OCI-LY1 (cell line): ENCODE data around the gene NCAM1.

Experiments used
- H2AFZ ChIP-seq: fragments of 200-600 bp; sonication (generic), shearing (Covaris generic); 2 replicates; pipeline ENCODE4 v1.6.0; 2014; ENCODE audit warnings: antibody characterized with exemption, mild to moderate bottlenecking, low read length
- H3F3A ChIP-seq: fragments of 200-600 bp; sonication (generic), shearing (Covaris generic); 2 replicates; pipeline ENCODE4 v1.6.0; 2014; ENCODE audit warnings: mild to moderate bottlenecking, antibody characterized with exemption, low read length, moderate library complexity; ENCODE audit not compliant: insufficient read depth
- H3K27ac ChIP-seq: fragments of 200-600 bp; sonication (generic); 2 replicates; pipeline ENCODE4 v1.5.1; 2014; ENCODE audit warnings: low read length, mixed run types, mild to moderate bottlenecking, low read depth; ENCODE audit not compliant: poor library complexity, severe bottlenecking
- H3K27me3 ChIP-seq: fragments of 200-600 bp; sonication (generic); 2 replicates; pipeline ENCODE4 v1.6.0; 2014; ENCODE audit warnings: antibody characterized with exemption, mild to moderate bottlenecking, low read length, moderate library complexity; ENCODE audit not compliant: insufficient read depth
- H3K36me3 ChIP-seq: fragments of 200-600 bp; sonication (generic); 2 replicates; pipeline ENCODE4 v1.6.1; 2014; ENCODE audit warnings: mild to moderate bottlenecking, antibody characterized with exemption, low read length, moderate library complexity, mixed read lengths; ENCODE audit not compliant: insufficient read depth
- H3K4me1 ChIP-seq: fragments of 200-600 bp; sonication (generic); 2 replicates; pipeline ENCODE4 v1.5.1; 2014; ENCODE audit warnings: mild to moderate bottlenecking, low read length, moderate library complexity; ENCODE audit not compliant: insufficient read depth, severe bottlenecking
- H3K4me2 ChIP-seq: fragments of 200-600 bp; sonication (generic), shearing (Covaris generic); 2 replicates; pipeline ENCODE4 v1.6.1; 2014; ENCODE audit warnings: low read length
- H3K4me3 ChIP-seq: fragments of 200-600 bp; sonication (generic); 2 replicates; pipeline ENCODE4 v1.5.1; 2014; ENCODE audit warnings: low read length, low read depth, mild to moderate bottlenecking, mixed read lengths; ENCODE audit not compliant: poor library complexity, severe bottlenecking
- H3K79me2 ChIP-seq: fragments of 200-600 bp; shearing (Covaris generic); 2 replicates; pipeline ENCODE4 v1.6.1; 2016; ENCODE audit warnings: mixed run types, low read length, mixed read lengths; ENCODE audit not compliant: insufficient read depth
- H3K9ac ChIP-seq: fragments of 200-600 bp; sonication (generic), shearing (Covaris generic); 2 replicates; pipeline ENCODE4 v1.6.1; 2014; ENCODE audit warnings: mild to moderate bottlenecking, low read length, mixed read lengths
- H3K9me2 ChIP-seq: fragments of 200-600 bp; sonication (generic), shearing (Covaris generic); 2 replicates; pipeline ENCODE4 v1.6.1; 2014; ENCODE audit warnings: low read depth, mild to moderate bottlenecking, low read length, mixed read lengths
- H3K9me3 ChIP-seq: fragments of 200-600 bp; shearing (Covaris generic); 2 replicates; pipeline ENCODE4 v1.6.1; 2014; ENCODE audit warnings: low read length, mixed read lengths
- H4K20me1 ChIP-seq: fragments of 200-600 bp; sonication (generic), shearing (Covaris generic); 2 replicates; pipeline ENCODE4 v1.6.0; 2016; ENCODE audit warnings: mild to moderate bottlenecking, low read length; ENCODE audit not compliant: insufficient read depth
- CTCF ChIP-seq: fragments of 200-600 bp; sonication (generic), shearing (Covaris generic); IDR thresholded peaks from 2 replicates; pipeline ENCODE4 v1.5.1; 2017; ENCODE audit warnings: mild to moderate bottlenecking, antibody characterized with exemption, low read length, moderate library complexity, mixed read lengths
- EZH2 ChIP-seq: fragments of 200-600 bp; sonication (generic), shearing (Covaris generic); IDR thresholded peaks from 2 replicates; pipeline ENCODE4 v1.8.0; 2017; ENCODE audit warnings: borderline replicate concordance, mixed run types, mild to moderate bottlenecking, antibody characterized with exemption, low read length, moderate library complexity, mixed read lengths

The NCAM1 gene

GRCh38 chr11:113253406-113253805, 292.2 kb downstream of the NCAM1 start:
- Histone ChIP-seq H3K4me1 (no peaks in the 10 kb centered on the region), H3K27ac (no peak overlapping the region), H3F3A (no peaks in the 10 kb centered on the region), H3K9ac (no peak overlapping the region), H3K4me3 (no peak overlapping the region), H3K79me2 (no peaks in the 10 kb centered on the region), H3K36me3 (no peaks in the 10 kb centered on the region), H3K27me3 (no peaks in the 10 kb centered on the region), H3K9me2 (no peaks in the 10 kb centered on the region), H3K9me3 (no peaks in the 10 kb centered on the region), H4K20me1 (no peaks in the 10 kb centered on the region), H2AFZ (no peak overlapping the region), H3K4me2 (no peak overlapping the region)
- no peak for TF ChIP-seq CTCF
- TF ChIP-seq EZH2: no peak

- Histone ChIP-seq H3K4me1 (no peaks in the 10 kb centered on the region), H2AFZ (no peak overlapping the region), H3K79me2 (no peaks in the 10 kb centered on the region), H3K9ac (no peak overlapping the region), H3K9me3 (no peaks in the 10 kb centered on the region), H3K27me3 (no peaks in the 10 kb centered on the region), H3K27ac (no peak overlapping the region), H3K9me2 (no peaks in the 10 kb centered on the region), H3K4me3 (no peak overlapping the region), H3K4me2 (no peak overlapping the region), H3K36me3 (no peaks in the 10 kb centered on the region), H3F3A (no peaks in the 10 kb centered on the region), H4K20me1 (no peaks in the 10 kb centered on the region)
- no peak for TF ChIP-seq EZH2
- TF ChIP-seq CTCF: no peak
These were observed 293.9 kb downstream of the NCAM1 start for GRCh38 chr11:113255096-113255495.

GRCh38 chr11:113255741-113256140, 294.5 kb downstream of the NCAM1 start:
- Histone ChIP-seq H3K9me3 (no peaks in the 10 kb centered on the region), H3K4me2 (no peak overlapping the region), H3K36me3 (no peaks in the 10 kb centered on the region), H3K27me3 (no peaks in the 10 kb centered on the region), H4K20me1 (no peaks in the 10 kb centered on the region), H3K79me2 (no peaks in the 10 kb centered on the region), H3K4me1 (no peaks in the 10 kb centered on the region), H3K4me3 (no peak overlapping the region), H3K9ac (no peak overlapping the region), H3K9me2 (no peaks in the 10 kb centered on the region), H3F3A (no peaks in the 10 kb centered on the region), H2AFZ (no peak overlapping the region), H3K27ac (no peak overlapping the region)
- TF ChIP-seq CTCF: no peak
- no peak for TF ChIP-seq EZH2
